GM18909 (cell line): Measurements from ENCODE around the gene FCSK.
"Not testable (repeated sequence)": the region's sequence is repeated elsewhere in the genome, so short reads cannot be mapped to it uniquely, and the experiment has no call there.

ENCODE experiments used
- ATAC-seq: cut with Tn5 transposase; IDR thresholded peaks from one replicate; pipeline ENCODE4 v1.9.1; 2021; ENCODE audit warnings: mild to moderate bottlenecking; ENCODE audit not compliant: unreplicated experiment, poor library complexity

The FCSK gene

DNA sequence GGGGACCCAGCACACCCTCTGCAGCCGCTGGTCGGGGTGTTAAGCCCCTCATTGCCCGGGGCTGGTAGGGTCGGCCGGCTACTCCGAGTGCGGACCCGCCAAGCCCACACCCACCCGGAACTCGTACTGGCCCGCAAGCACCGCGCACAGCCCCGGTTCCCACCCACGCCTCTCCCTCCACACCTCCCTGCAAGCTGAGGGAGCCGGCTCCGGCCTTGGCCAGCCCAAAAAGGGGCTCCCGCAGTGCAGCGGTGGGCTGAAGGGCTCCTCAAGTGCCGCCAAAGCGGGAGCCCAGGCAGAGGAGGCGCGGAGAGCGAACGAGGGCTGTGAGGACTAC lies 3.4 kb upstream of the FCSK start:
- not testable (repeated sequence) for ATAC-seq

DNA sequence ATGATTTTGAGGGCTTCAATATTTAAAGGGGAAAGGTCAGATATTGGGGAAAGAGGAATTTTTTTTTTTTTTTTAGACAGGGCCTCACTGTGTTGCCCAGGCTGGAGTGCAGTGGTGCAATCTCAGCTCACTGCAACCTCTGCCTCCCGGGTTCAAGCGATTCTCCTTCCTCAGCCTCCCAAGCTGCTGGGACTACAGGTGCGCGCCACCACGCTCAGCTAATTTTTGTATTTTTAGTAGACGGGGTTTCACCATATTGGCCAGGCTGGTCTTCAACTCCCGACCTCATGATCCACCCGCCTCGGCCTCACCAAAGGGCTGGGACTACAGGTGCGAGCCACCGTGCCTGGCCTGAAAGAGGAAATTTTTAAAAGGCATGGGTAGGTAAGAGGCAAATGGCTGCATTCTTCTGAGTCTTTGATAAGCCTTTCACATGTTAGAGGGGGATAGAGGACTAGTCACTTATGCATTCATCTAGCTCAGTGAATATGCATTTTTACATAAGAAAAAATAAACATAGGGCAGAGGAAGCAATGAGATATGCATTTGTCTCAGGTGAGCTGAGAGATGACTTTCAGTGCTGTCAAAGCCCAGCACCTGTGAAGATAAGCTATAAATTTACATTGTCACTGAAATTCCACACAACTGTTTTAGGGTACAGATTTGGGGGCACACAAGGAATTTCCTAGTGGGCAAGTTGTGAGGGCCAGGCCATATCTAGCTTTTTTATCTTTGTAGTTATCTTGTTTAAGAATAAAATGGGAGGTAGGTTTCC lies 1.1 kb upstream of the FCSK start:
- no peak for ATAC-seq

DNA sequence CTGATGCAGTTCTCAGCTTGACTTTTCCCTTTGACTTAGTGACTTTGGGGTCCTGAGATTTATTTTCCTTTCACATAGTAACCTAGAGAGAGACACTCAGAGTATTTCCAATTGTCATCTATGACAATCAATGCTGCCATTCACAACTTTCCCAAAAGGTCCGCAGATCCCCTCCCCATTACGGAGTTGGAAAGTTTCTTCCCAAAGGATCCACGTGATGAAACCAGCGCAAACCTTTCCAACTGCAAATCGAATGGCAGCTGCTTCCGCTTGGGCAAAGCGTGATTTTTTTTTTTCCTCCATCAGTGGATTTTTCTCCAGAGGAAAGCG lies 538 bp upstream of the FCSK start:
- ATAC-seq: no peak

DNA sequence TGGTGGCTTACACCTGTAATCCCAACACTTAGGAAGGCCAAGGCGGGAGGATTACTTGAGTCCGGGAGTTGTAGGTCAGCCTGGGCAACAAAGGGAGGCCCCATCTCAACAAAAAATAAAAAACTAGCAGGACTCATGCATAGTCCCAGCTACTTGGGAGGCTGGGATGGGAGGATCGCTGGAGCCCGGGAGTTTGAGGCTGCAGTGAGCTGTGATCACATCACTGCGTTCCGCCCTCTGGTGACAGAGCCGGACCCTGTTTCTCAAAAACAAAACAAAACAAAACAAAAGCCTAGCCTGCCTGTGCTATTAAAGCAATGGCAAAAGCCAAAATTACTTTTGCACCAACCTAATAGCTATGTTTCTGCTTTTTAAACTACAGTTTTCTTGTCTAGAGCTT lies 1.5 kb downstream of the FCSK start:
- no peak for ATAC-seq

DNA sequence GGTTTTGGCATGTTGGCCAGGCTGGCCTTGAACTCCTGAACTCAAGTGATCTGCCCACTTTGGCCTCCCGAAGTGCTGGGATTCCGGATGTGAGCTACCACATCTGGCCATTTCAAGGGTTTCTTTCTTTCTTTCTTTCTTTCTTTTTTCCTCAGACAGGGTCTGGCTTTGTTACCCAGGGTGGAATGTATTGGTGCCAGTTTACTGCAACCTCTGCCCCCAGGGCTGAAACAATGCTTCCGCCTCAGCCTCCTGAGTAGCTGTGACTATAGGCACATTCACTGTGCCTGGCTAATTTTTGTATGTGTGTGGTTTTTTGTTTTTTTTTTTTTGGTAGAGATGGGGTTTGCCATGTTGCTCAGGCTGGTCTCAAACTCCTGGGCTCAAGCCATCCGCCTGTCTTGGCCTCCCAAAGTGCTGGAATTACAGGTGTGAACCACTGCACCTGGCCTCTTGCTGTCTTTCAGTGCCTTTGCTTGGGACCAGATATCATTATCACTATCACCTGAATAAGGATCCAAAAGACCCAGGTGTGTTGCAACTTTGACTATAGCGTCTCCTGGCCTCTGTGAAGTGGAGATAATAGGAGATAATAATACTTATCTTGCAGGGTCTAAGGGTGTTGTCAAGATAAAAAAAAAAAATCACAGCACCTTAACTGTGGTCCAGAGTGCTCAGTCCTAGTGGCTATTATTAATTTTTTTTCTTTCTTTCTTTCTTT lies 3.2 kb downstream of the FCSK start:
- no peak for ATAC-seq

DNA sequence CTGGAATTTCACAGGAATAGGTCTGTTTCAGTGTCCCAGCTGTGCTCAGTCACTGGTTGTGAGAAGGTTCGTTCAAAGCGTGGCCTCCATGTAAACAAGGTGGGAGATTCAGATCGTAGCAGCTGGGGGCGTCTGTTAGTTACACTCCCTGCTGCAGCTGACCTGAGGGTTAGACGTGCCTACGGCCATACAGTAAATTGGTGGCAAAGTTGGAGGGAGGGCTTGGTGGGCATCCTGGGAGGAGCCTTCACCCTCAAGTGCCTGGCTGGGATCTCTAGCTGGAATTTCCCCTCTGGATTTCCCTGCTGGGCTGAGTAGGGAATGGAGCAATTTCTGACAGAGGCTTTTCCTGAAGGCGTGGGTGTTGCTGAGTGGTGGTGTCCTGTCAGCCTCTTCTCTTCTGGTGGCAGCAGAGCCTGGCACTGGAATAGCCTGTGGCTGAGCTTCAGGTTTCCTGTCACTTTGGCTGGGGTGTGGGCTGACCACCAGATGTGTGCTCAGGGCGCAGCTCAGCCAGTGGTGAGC lies 6.4 kb downstream of the FCSK start:
- ATAC-seq: no peak

DNA sequence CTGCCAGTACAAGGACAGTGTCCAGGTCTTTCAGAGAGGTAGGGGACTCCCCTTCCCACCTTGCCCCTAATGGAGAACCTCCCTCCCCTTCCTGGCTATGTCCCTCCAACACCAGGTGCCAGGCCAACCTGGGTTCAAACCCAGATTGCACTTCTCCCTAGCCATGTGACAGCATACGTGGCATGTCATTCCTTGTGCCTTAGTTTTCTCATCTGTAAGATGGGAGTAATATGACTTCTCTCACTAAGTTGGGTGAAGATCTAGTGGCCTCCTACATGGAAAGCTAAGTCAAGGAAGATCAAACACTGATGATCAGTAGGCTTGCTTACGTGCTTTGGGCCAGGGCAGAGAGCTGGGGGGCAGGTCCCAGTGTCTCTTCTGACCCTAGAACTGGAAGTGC lies 8.8 kb downstream of the FCSK start:
- no peak for ATAC-seq

DNA sequence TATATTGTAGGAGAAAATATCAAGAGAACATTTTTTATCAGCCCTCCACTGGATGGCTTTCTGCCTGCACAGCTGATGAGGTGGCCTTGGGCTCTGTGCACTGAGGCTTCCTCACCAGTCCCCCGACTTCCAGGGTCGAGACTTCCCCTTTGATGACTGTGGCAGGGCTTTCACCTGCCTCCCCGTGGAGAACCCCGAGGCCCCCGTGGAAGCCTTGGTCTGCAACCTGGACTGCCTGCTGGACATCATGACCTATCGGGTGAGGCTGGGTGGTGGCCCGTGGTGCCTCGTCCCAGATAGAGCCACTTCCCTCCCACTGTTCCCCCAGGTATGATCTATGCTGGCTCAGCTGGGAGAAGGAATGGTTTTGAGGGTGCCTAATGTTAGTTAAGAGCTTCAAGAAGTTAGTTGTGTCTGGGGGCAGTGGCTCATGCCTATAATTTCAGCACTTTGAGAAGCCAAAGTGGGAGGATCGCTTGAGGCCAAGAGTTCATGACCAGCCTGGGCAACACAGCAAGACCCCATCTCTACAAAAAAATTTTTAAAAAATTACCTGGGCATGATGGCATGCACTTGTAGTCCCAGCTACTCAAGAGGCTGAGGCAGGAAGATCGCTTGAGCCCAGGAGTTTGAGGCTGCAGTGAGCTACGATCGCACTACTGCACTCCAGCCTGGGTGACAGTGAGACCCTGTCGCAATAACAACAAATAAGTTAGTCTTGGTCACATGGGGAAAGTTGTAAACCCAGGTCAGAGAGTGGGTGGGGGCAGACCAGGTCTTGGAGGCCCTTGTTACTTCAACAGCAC lies 11.8 kb downstream of the FCSK start:
- ATAC-seq: no peak

DNA sequence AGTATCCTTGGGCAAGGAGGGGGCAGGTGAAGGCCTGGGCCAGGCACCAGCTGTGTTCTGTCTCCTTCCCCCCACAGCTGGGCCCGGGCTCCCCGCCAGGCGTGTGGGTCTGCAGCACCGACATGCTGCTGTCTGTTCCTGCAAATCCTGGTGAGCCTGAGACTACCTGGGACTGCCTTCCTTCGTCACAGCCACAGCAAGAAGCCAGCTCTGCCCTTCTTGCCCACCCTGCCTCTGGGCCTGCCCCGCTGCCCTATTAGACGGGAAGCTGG lies 12.3 kb downstream of the FCSK start:
- no peak for ATAC-seq

DNA sequence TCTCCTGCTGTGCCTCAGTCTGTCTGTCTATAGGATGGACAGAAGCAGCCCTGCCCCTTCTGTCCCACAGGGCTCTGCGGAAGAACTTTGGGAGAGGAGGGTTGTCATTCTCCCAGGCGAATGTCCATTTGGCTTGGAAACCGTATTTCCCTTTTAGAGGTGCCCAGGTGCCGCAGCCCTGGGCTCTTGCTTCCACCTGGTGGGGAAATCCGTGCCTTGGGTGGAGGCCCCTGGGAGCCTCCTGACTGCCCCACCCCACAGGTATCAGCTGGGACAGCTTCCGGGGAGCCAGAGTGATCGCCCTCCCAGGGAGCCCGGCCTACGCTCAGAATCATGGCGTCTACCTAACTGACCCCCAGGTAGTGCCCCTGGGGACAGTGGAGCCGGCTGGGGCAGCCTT lies 12.7 kb downstream of the FCSK start:
- ATAC-seq: no peak

DNA sequence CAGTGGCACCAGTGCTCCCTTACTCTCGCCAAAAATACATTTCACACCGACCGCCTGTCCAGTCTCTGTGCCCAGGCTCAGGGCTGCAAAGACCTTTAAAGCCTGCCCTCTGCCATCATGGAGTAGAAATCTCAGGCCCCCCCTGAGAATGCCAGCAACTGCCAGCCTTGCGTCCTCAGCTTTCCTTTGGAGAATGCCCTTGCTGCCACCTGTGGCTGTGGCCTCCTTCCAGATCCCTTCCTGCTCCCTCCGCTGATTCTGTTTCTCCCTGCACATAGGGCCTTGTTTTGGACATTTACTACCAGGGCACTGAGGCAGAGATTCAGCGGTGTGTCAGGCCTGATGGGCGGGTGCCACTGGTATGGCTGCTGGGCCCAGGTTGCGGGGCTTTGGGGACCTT lies 13.2 kb downstream of the FCSK start:
- ATAC-seq: no peak

DNA sequence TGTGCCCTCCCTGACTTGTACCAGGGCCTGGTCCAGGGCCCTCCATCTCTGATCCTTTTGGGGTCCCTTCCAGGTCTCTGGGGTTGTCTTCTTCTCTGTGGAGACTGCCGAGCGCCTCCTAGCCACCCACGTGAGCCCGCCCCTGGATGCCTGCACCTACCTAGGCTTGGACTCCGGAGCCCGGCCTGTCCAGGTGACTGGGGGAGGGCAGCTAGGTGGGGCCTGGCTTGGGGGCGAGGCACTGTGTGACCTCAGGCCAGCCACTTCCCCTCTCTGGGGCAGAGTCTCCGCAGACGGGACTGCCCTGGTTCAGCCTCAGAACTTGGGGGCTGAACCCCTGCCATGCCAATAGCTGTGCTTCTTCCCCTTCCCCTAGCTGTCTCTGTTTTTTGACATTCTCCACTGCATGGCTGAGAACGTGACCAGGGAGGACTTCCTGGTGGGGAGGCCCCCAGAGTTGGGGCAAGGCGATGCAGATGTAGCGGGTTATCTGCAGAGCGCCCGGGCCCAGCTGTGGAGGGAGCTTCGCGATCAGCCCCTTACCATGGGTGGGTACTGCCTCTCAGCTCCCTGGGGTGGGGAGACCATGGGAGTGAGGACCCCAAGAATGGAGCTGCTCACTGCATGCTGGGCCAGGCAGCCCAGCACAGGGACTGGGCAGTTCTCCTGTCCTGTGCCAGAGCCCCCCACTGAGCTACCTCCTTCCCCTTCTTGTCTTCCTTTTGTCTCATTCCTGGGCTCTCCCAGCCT lies 14.6 kb downstream of the FCSK start:
- ATAC-seq: no peak

DNA sequence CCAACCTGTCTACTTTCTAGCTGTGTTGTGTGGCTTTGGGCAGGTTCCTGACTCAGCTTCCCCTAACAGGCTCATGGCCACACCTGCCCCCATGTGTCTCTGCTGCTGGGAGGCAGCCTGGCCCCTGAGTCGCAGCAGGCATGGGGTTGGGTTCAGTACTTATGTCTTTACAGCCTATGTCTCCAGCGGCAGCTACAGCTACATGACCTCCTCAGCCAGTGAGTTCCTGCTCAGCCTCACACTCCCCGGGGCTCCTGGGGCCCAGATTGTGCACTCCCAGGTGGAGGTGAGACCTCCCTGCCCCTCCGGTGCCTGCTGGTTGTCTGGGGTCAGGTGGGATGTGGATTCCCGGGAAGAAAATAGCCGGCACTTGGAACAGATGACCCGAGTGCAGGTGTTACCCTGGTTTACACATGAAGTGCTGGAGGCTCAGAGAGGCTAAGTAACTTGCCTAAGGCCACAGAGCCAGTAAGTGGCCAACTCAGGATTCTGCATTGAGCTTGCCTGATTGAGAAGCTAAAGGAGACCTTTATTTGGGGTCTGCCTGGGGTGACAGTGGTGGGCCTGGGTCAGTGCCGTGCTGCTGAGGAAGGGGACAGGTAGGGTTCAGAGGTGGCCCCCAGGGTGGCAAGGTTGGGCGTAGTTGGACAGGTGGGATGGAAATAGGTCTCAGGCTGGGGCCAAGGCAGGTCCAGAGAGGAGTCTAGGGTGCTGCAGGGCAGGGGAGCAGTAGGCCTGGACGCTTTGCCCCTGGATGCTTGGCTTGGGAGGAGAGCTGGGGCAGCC lies 15.9 kb downstream of the FCSK start:
- ATAC-seq: no peak

DNA sequence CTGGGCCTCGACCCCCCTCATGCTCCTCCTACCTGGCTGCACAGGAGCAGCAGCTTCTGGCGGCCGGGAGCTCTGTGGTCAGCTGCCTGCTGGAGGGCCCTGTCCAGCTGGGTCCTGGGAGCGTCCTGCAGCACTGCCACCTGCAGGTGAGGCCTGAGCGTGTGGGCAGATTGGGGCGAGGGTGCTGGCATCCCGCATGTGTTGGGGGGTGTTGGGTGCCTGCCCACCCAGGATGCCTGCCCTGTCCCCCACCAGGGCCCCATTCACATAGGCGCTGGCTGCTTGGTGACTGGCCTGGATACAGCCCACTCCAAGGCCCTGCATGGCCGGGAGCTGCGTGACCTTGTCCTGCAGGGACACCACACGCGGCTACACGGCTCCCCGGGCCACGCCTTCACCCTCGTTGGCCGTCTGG lies 16.5 kb downstream of the FCSK start:
- no peak for ATAC-seq

DNA sequence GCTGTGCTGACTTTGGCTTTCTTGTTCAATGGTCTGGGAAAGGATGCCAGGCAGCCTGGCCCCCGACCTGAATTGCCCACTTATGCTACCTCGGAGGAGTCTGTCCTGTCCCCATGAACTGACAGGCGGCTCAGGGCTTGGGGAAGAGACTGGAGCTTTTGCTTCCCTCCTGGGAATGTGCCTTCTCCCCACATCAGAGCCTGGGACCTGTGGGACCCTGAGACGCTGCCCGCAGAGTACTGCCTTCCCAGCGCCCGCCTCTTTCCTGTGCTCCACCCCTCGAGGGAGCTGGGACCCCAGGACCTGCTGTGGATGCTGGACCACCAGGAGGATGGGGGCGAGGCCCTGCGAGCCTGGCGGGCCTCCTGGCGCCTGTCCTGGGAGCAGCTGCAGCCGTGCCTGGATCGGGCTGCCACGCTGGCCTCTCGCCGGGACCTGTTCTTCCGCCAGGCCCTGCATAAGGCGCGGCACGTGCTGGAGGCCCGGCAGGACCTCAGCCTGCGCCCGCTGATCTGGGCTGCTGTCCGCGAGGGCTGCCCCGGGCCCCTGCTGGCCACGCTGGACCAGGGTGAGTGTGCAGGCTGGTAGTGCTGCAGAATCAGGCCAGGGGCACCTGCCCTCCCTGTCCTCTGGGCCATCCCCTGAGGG lies 18.5 kb downstream of the FCSK start:
- no peak for ATAC-seq

DNA sequence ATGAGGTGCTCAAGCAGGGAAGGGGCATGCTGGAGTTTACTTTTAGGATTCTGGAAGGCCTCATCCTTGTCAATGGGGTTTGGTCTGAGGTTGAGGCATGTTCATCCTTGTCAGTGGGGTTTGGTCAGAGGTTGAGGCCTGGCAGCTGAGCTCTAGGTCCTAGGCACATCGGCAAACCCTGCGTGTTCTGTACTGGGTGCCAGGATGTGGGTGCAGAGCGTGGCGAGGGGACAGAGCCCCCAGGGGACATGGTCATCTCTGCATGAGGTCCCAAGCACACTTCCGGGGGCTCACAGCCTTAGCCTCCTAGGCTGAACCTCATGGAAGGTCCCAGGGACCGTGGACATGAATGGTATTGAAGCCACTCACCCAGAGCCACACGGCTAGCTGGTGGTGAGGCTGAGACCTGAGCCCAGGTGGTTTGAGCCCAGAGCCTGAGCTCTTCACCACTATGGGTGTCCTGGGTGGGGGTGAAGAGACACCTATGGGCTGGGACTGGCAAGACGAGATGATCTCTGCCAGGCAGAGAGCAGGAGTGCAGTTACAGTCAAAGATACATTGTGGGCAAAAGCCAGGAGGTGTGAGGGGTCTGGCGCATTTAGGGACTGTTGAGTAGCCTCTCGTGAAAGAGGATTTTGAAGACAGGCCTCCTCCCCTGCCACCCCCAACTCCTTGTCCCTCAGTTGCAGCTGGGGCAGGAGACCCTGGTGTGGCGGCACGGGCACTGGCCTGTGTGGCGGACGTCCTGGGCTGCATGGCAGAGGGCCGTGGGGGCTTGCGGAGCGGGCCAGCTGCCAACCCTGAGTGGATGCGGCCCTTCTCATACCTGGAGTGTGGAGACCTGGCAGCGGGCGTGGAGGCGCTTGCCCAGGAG lies 19.3 kb downstream of the FCSK start:
- ATAC-seq: no peak

DNA sequence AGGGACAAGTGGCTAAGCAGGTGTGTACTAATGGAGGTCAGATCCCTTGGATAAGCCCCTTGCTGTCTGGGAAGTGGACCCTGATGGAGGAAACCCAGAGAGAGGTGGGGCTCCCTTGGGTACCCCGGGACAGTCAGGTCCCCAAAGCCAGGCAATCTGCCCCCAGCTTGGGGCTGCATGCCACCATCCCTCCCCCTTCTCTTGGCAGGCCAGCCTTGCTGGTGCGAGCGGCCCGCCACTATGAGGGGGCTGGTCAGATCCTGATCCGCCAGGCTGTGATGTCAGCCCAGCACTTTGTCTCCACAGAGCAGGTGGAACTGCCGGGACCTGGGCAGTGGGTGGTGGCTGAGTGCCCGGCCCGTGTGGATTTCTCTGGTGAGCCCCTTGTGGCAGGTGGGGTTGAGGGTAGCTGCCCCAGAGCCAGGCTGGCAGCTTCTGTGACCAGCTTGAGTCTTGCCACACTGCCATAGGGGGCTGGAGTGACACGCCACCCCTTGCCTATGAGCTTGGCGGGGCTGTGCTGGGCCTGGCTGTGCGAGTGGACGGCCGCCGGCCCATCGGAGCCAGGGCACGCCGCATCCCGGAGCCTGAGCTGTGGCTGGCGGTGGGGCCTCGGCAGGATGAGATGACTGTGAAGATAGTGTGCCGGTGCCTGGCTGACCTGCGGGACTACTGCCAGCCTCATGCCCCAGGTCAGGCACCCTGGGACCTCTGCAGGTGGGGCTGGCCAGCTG lies 20.1 kb downstream of the FCSK start:
- ATAC-seq: no peak
